HG03108 (cell line): ENCODE measurements around the gene TMEM184A.

Source experiments
- ATAC-seq: cut with Tn5 transposase; IDR thresholded peaks from one replicate; pipeline ENCODE4 v1.9.1; 2021; ENCODE audit warnings: moderate library complexity; ENCODE audit not compliant: unreplicated experiment

The TMEM184A gene

DNA sequence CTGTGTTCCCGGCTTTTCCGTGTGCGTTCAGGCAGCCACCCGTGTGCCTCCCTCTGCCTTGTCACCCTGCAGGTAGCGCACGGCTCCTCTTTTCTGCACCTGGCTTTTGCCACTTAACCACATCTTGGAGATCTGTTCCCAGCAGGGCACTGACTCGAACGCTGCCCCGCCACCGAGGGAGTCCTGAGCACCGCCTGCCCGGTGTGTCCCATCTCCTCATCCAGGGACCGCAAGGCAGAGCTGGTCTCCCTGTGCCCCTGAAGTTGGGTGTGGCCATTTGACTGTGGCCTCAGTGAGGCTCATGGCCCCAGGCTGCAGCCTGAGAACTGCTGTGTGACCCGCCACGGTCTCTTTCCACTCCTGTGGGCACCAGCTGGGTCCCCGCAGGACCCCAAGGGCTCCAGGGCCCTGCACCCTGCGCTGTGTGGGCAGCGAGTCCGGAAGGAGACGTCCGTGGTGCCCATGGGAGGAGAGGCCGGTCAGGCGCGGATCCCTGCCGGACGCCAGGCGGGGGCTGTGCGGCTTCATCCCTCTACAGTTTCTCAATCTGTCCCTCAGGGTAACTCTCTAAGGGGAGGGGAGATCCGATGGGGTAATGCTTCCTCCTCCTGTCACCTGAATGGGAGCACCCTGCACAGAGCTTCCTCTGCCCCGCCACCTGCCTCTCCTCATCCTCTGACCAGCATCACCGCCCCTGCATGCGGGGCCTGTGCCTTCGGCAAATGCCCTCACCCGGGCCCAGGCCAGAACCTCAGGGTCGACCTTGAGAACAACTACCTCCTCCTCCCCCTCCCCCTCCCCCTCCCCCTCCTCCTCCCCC lies 50.1 kb downstream of the TMEM184A start:
- ATAC-seq, result no peak

DNA sequence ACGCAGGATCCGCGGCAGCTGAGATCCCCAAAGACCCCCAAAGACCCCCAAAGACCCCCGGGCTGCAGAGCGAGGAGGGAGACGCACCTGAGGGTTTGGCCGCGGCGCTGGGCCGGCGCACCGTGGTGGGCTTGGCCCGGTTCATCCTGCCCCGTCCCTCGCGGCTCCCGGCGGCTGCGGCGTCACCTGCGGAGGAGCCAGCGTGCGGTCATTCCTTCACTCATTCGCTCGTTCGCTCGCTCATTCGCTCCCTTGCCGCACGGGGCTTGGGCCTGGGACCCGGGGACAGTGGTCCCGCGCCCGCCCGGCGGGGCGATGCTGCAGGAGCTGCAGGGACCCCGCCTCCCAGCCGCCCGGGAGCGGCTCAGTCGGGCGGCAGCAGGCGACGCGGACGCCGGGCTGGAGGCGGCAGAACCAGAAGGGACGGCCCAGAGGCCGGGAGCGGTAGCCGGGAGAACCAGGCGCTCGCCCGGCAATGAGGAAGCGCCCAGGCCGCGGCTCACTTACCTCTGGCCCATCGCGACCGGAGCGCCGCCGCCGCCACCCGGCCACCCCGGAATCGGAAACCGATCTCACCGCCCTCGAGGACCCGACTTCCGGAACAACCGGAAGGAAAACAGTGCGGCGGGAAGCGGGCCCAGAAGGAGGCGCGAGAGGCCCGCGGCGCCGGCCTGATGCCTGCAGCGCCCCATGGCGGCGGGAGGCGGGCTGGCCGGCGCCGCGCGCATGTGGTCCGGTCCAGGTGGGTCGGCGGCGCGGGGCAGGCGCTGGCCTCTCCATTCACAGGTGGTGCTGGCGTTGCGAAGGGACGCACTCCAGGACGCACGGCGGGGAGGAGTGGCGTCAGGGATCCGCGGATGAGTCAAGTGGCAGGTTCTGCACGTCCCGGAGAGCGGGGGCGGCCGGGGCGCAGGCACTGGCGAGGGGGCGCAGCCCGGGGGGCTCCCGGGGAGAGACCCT lies 51.9 kb downstream of the TMEM184A start, which contains the start of gene INTS1:
Gene INTS1, minus strand, starts transcription at position 574 of the 960 bp plus-strand sequence. Its CDS starts 429 bp downstream, at position 145.
- peak; percentile 81 for ATAC-seq

GRCh38 chr7:1503390-1503789 lies 52.6 kb downstream of the TMEM184A start:
- no peak for ATAC-seq

DNA sequence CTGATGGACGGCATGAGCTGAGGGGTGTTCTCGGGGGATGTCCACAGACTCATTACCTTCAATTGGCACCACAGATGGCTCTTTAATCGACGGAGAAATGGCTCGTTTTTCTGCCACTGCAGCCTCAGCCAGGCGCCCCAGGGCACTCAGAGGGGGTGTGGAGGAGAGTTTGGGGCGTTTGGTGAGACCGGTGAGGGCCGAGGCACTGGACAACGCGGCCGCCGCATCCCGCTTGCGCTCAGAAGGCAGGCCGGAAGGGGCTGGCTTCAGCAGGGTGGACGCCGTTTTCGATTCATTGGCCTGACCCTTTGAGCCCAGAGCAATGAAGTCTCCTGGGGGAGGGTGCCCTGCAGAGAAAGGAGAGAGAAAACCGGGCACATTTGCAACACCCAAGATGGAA lies 53.2 kb downstream of the TMEM184A start:
- ATAC-seq, result no peak

DNA sequence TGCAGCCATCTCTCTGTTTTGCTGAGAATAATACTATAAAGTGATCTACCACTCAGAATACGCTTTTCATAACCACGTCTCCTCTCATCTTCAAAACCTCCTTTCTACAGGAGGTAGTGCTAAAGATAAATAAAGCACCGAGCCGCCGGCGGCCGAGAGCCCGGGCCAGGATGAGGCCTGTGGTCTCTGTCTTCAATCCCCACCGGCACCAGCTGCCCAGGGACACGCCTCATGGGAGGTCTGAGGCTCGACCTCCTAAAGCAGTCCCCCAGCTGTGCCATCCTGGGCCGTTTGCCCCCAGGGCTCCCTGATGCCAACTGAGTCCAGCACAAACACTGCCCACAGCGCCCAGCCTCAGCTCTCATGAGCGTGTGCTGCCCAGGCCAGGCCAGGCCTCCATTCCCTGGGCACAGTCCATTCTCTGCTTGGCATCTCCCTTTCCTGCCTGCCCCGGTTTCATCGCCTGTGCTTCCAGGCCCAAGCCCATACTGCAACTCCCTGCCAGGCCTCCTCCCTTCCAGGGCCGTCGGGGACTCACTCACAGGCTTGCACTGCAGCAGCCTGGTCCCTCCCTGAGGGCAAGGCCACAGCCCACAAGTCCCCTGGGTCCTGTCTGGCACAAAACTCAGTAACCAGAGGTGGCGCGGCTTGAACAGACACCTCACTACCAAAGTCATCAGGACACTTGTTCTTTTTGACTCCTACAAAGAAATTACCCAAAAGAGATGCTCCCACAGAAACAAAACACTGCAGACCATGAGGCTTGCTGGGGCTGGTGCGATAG lies 54.3 kb downstream of the TMEM184A start:
- no peak for ATAC-seq

- ATAC-seq, result no peak
Observed at GRCh38 chr7:1500064-1500807, 55.8 kb downstream of the TMEM184A start.

GRCh38 chr7:1499367-1500029 lies 56.5 kb downstream of the TMEM184A start:
- ATAC-seq, result no peak

- no peak for ATAC-seq
Observed at GRCh38 chr7:1498370-1499305, 57.4 kb downstream of the TMEM184A start.

- ATAC-seq, result no peak
Observed at GRCh38 chr7:1497293-1497927, 58.6 kb downstream of the TMEM184A start.

GRCh38 chr7:1496531-1497292 lies 59.3 kb downstream of the TMEM184A start:
- no peak for ATAC-seq

DNA sequence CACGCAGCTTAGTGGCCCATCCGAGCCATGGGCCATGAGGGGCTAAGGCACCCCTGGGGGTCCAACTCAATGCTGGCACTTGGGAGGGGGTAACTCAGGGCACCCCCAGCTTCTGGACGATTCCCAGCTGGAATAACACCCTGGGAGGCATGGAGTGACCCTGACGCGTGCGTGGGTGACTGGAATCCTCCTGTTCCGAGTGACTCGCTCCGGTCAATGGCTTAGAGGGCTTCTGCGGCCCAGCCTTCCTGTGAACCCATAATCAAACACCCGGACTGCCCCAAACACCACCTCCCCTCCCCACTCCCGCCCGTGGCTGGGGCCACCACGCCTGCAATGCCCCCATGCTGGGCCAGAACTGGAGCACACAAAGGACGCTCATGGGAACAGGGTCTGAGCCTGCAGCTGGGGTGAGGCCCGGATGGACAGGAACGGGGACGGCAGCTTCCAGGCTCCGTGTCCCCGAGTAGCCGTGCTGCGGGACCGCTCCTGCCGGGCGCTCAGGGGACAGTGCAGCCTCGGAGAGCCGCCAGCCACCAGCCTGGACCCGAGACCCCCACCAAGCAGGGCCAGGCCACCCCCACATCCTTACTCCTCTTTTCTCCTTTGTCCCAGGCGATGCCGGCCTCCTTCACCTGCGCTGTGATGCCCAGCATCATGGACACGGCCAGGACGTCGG lies 60.3 kb downstream of the TMEM184A start:
- ATAC-seq, result no peak

GRCh38 chr7:1494866-1495563 lies 61.0 kb downstream of the TMEM184A start:
- ATAC-seq, result no peak

GRCh38 chr7:1494447-1494846 lies 61.6 kb downstream of the TMEM184A start:
- no peak for ATAC-seq

DNA sequence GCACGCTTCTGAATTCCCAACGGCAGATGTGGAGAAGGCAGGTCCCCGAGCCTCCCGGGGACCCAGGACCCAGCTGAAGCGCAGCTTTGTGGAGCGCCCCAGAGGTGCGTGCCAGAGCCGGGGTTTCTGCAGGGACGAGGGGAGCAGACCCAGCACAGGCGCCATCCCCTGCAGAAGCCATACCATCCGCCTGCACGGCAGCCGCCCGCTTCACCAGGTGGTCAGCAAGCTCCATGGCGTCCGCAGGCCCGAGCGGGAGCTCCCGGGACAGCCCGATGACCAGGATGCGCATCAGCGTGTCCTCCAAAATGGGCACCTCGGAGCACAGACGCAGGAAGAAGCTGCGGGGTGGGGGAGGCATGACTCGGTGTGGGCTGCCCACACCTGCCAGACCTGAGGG lies 62.4 kb downstream of the TMEM184A start:
- no peak for ATAC-seq

DNA sequence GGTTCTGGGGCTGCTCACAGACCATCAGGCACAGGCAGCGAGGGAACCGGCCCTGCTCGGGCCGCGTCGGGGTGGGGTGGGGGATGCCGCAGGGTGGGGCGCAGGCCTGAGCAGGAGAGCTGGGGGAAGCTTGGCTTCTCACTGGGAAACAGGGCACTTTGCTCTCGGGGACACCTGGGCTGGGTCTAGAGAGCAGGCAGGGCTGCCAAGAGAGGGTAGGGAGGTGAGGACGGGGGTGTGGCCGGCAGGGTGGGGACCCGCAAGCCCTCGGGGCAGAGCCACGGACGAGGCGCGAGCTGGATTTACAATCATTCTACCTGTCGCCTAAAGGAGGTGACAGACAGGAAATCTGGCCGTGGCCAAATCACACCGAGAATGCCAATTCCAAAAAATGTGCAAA lies 62.9 kb downstream of the TMEM184A start:
- ATAC-seq, result no peak

DNA sequence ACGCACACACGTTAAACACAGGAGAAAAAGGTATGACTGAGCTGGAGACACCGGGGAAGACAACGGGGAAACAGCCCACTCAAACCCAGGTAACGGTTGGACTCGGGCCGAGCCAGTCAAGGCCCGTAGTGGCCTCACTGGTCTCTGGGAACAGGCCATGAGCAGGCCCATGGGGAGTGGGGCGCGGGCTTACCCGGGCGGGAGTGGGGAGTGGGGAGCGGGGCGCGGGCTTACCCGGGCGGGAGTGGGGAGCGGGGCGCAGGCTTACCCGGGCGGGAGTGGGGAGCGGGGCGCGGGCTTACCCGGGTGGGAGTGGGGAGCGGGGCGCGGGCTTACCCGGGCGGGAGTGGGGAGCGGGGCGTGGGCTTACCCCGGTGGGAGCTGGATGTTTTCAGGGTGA lies 63.4 kb downstream of the TMEM184A start:
- no peak for ATAC-seq
